Endothelial cell of umbilical vein (primary cell): Measurements from ENCODE around the gene ARHGAP30. TPM values are rescaled to one million over a fixed set of nuclear protein-coding genes. Genes with fewer than 3 reads are reported as not detected.
A peak's percentile ranks its signal among the peaks of the same experiment; 100 is the strongest.

Experiments
- BruUV-seq: library from RNA; stranded (reverse); fragments of 400-500 nt; replicated peaks from 2 replicates; lab custom pipeline; 2021; lab: Mats Ljungman, UMichigan
- CTCF ChIA-PET: fragments of 300-600, 350-600 bp; sonication (Branson Sonifier 250); formaldehyde crosslinking; loops from one replicate; lab custom pipeline; 2021; ENCODE audit warnings: antibody characterized with exemption, inconsistent platforms; lab: Charles Lee
- POLR2A ChIA-PET: fragments of 300-600, 350-600 bp; sonication (Branson Sonifier 250); formaldehyde crosslinking; loops from one replicate; lab custom pipeline; 2021; ENCODE audit warnings: antibody characterized with exemption, inconsistent platforms; lab: Charles Lee
- DNase-seq: peaks from one replicate; pipeline ENCODE4 v3.0.0-alpha.2; 2011; ENCODE audit warnings: low read depth, low spot score
- FAIRE-seq: peaks from 2 replicates; lab custom pipeline; 2011; peaks lifted over from hg19 to GRCh38; lab: Jason Lieb, UNC
- H2AFZ ChIP-seq: 2 replicates; pipeline ENCODE4 v1.6.0; 2012; ENCODE audit warnings: low read depth, low read length, control low read depth, inconsistent platforms
- H3K27ac ChIP-seq: 2 replicates; pipeline ENCODE4 v1.5.1; 2011; ENCODE audit warnings: low read depth, mild to moderate bottlenecking, control low read depth, low read length, moderate library complexity; ENCODE audit not compliant: insufficient read depth
- H3K27me3 ChIP-seq, 2 experiments: 2 replicates each; pipeline versions ENCODE4 v1.6.0 to v1.6.1; 2011; ENCODE audit warnings: low read length in 2 of 2, mixed read lengths in 1 of 2; ENCODE audit not compliant: control insufficient read depth in 2 of 2, insufficient read depth in 2 of 2
- H3K36me3 ChIP-seq, 2 experiments: 2 replicates in 1 of 2; 3 replicates in 1 of 2; pipeline ENCODE4 v1.5.1; 2011; ENCODE audit warnings: low read length in 2 of 2, mild to moderate bottlenecking in 1 of 2, moderate library complexity in 1 of 2; ENCODE audit not compliant: control insufficient read depth in 2 of 2, insufficient read depth in 2 of 2; ENCODE audit errors: extremely low read depth in 1 of 2
- H3K4me1 ChIP-seq: 3 replicates; pipeline ENCODE4 v1.5.1; 2011; ENCODE audit warnings: mild to moderate bottlenecking, low read length; ENCODE audit not compliant: control insufficient read depth, insufficient read depth; ENCODE audit errors: extremely low read depth
- H3K4me2 ChIP-seq: 2 replicates; pipeline ENCODE4 v1.6.1; 2011; ENCODE audit warnings: low read length, control low read depth, mixed read lengths; ENCODE audit not compliant: insufficient read depth
- H3K4me3 ChIP-seq, 3 experiments: fragments of 200-600 bp in 1 of 3; sonication (generic), shearing (Covaris generic) in 1 of 3; replicated peaks in 1 of 3; 2 replicates each; pipeline ENCODE4 v1.5.1; 2011 to 2016; ENCODE audit warnings: control low read depth in 3 of 3, low read length in 3 of 3, mild to moderate bottlenecking in 2 of 3, inconsistent platforms in 1 of 3, low read depth in 1 of 3, moderate library complexity in 1 of 3; ENCODE audit not compliant: insufficient read depth in 1 of 3
- H3K79me2 ChIP-seq: 2 replicates; pipeline ENCODE4 v1.6.0; 2012; ENCODE audit warnings: low read length, inconsistent platforms; ENCODE audit not compliant: control insufficient read depth, insufficient read depth
- H3K9ac ChIP-seq: replicated peaks from 2 replicates; pipeline ENCODE3; 2011; ENCODE audit warnings: low read length, control low read depth; ENCODE audit not compliant: insufficient read depth; ENCODE audit errors: extremely low read depth
- H3K9me1 ChIP-seq: replicated peaks from 3 replicates; pipeline ENCODE4 v1.6.0; 2011; ENCODE audit warnings: mild to moderate bottlenecking, low read length; ENCODE audit not compliant: control insufficient read depth, insufficient read depth; ENCODE audit errors: extremely low read depth
- H3K9me3 ChIP-seq: replicated peaks from 2 replicates; pipeline ENCODE4 v1.5.1; 2012; ENCODE audit warnings: low read length, inconsistent platforms; ENCODE audit not compliant: control insufficient read depth, insufficient read depth
- H4K20me1 ChIP-seq: replicated peaks from 2 replicates; pipeline ENCODE3; 2011; ENCODE audit warnings: mild to moderate bottlenecking, low read length; ENCODE audit not compliant: control insufficient read depth, insufficient read depth; ENCODE audit errors: extremely low read depth
- EZH2 ChIP-seq: IDR thresholded peaks from 2 replicates; pipeline ENCODE4 v1.6.1; 2012; ENCODE audit warnings: borderline replicate concordance, low read depth, mild to moderate bottlenecking, moderate library complexity, low read length, inconsistent platforms; ENCODE audit not compliant: severe bottlenecking
- FOS ChIP-seq: IDR thresholded peaks from 2 replicates; pipeline ENCODE4 v1.6.1; 2011; ENCODE audit warnings: mild to moderate bottlenecking, low read length, moderate library complexity, borderline replicate concordance; ENCODE audit not compliant: insufficient read depth
- GATA2 ChIP-seq: IDR thresholded peaks from 2 replicates; pipeline ENCODE4 v1.7.0; 2011; ENCODE audit warnings: low read depth, mild to moderate bottlenecking, moderate library complexity, mixed read lengths, low read length; ENCODE audit not compliant: insufficient read length, insufficient read depth
- JUN ChIP-seq: IDR thresholded peaks from 2 replicates; pipeline ENCODE4 v1.6.1; 2011; ENCODE audit warnings: borderline replicate concordance, low read depth; ENCODE audit not compliant: insufficient read length, insufficient read depth
- MYC ChIP-seq: IDR thresholded peaks from one replicate; pipeline ENCODE4 v1.6.1; 2011; ENCODE audit warnings: mild to moderate bottlenecking, low read depth, low read length
- POLR2A ChIP-seq: IDR thresholded peaks from 2 replicates; pipeline ENCODE4 v1.6.1; 2012; ENCODE audit warnings: low read depth, mild to moderate bottlenecking, control low read depth, low read length
- POLR2AphosphoS5 ChIP-seq: IDR thresholded peaks from 2 replicates; pipeline ENCODE4 v1.6.1; 2012; ENCODE audit warnings: low read depth, mild to moderate bottlenecking, control low read depth, low read length, moderate library complexity; ENCODE audit not compliant: insufficient read depth
- dilution Hi-C: fragments of 300-500 bp; cut with MboI; formaldehyde crosslinking; loops from one replicate; pipeline ENCODE4 v1.15.0; 2019; ENCODE audit warnings: low sequenced_read_pairs; ENCODE audit not compliant: extremely low pct_ligation_motif_present
- intact Hi-C: fragments of 100-400 bp; cut with micrococcal nuclease; formaldehyde crosslinking; loops from one replicate; pipeline ENCODE4 v1.10.0; 2022
- polyA plus RNA-seq, 4 experiments: library from polyadenylated mRNA; depleted of rRNA in 3 of 4; stranded (reverse) in 3 of 4; unstranded in 1 of 4; fragments of >200 nt; gene quantifications; 2 replicates each; pipeline versions ENCODE4 v1.2.1 to v1.2.3, GENCODE V29; 2011 to 2012; ENCODE audit warnings: missing spikeins in 1 of 4
- total RNA-seq: library from RNA; stranded (reverse); gene quantifications from 2 replicates; pipeline ENCODE4 v1.2.3, GENCODE V29; 2021
- TF ChIP-seq, protein P1 (sequence below), 2 donors: IDR thresholded peaks; 1 replicate in 1 of 2; 2 replicates in 1 of 2; pipeline ENCODE4 v1.5.1; 2011; ENCODE audit warnings: low read length in 2 of 2, mild to moderate bottlenecking in 2 of 2, moderate library complexity in 2 of 2, control low read depth in 1 of 2, inconsistent platforms in 1 of 2, low read depth in 1 of 2; ENCODE audit not compliant: insufficient read depth in 1 of 2; ENCODE audit errors: extremely low read depth in 1 of 2
- TF ChIP-seq, protein P2 (sequence below): IDR thresholded peaks from 2 replicates; pipeline ENCODE4 v1.6.1; 2011; ENCODE audit not compliant: insufficient read depth, insufficient read length

Gene ARHGAP30
- total and polyA plus RNA-seq, 2 donors (not counting 3 experiments of a cell fraction or from before 2014, with no cell fraction given) = not detected

DNA sequence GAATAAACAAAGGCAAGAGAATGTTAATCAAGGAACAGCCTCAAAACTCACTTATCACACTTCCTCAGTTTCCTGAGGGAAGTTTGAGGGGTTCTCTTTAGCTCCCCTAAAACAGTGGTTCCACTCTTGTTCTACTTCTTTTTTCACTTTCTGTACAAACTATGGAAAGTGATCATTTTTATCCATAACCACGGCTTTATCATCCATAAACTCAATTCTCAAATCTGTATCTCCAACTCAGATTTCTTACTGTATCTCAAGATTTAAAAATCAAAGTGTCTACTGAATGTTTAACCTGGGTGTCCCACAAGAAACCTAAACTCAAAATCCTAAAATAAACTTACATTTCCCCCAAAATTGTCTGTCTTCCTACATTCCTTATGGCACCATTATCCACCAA, 44.2 kb upstream of the ARHGAP30 start:
- no peak overlapping the region for H3K27ac ChIP-seq
- TF ChIP-seq POLR2AphosphoS5 = peak; percentile 18
- no peak for TF ChIP-seq EZH2
- TF ChIP-seq POLR2A = no peak
- H3K4me2 ChIP-seq = peak overlapping the region; percentile 31
- no peak overlapping the region for H3K4me3 ChIP-seq
- ChIA-PET CTCF (interaction anchor here (1.0 to 1.3 kb wide), 2 partner anchors 13 to 14 kb away, joined by 3 to 4 read pairs; no protein-coding TSS in a partner anchor), POLR2A (no interaction called here)
- no peaks in the 10 kb centered on the region for H3K27me3 ChIP-seq
- dilution Hi-C loops (no loop called here), intact Hi-C loops (no loop called here)
- no peak overlapping the region for H2AFZ ChIP-seq
- no TSS peak for BruUV-seq
- no peaks in the 10 kb centered on the region for H3K9me1 ChIP-seq
- H3K9me3 ChIP-seq = no peaks in the 10 kb centered on the region
- no peaks in the 10 kb centered on the region for H3K36me3 ChIP-seq
- peaks cover 42% of the 10 kb centered on the region for H3K4me1 ChIP-seq
- FAIRE-seq (no peak), DNase-seq (no peak)
- no peak overlapping the region for H3K9ac ChIP-seq
- no peaks in the 10 kb centered on the region for H4K20me1 ChIP-seq
- H3K79me2 ChIP-seq = peaks cover 89% of the 10 kb centered on the region

DNA sequence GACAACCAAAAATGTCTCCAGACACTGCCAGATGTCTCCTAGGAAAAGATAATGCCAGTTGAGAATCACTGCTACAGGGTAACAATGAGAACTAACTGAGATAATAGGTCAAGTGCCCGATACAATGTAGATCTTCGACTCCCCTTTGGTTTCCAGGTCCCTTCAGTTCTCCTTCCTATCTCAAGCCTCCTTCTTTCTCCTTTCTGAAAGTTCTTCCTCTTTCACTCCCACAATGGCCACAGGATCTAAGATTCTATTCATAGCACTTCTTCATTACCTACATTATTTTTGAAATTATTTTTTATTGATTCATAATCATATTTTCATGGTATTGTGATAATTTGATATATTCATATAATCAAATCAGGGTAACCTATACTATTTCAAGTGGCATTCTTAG, 41.8 kb upstream of the ARHGAP30 start:
- no TSS peak for BruUV-seq
- CTCF ChIA-PET = interaction anchor here (1.0 to 2.0 kb wide), 3 partner anchors 12 to 115 kb away, joined by 5 to 9 read pairs (median 5); no protein-coding TSS in a partner anchor
- no peak overlapping the region for H3K4me3 ChIP-seq
- H3K27me3 ChIP-seq = no peaks in the 10 kb centered on the region
- H3K36me3 ChIP-seq = no peaks in the 10 kb centered on the region
- no peak for TF ChIP-seq JUN
- TF ChIP-seq FOS = no peak
- TF ChIP-seq GATA2 = no peak
- no peak for TF ChIP-seq POLR2A
- no peak for TF ChIP-seq POLR2AphosphoS5
- TF ChIP-seq, protein P1, sequence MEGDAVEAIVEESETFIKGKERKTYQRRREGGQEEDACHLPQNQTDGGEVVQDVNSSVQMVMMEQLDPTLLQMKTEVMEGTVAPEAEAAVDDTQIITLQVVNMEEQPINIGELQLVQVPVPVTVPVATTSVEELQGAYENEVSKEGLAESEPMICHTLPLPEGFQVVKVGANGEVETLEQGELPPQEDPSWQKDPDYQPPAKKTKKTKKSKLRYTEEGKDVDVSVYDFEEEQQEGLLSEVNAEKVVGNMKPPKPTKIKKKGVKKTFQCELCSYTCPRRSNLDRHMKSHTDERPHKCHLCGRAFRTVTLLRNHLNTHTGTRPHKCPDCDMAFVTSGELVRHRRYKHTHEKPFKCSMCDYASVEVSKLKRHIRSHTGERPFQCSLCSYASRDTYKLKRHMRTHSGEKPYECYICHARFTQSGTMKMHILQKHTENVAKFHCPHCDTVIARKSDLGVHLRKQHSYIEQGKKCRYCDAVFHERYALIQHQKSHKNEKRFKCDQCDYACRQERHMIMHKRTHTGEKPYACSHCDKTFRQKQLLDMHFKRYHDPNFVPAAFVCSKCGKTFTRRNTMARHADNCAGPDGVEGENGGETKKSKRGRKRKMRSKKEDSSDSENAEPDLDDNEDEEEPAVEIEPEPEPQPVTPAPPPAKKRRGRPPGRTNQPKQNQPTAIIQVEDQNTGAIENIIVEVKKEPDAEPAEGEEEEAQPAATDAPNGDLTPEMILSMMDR (IDR thresholded peaks at IDR 0.05; ENCODE audit: extremely low read depth in 1 of 2, insufficient read depth in 1 of 2, low read depth in 1 of 2, low read length in 2 of 2) = no peak
- TF ChIP-seq MYC = no peak
- TF ChIP-seq EZH2 = no peak
- TF ChIP-seq, protein P2, sequence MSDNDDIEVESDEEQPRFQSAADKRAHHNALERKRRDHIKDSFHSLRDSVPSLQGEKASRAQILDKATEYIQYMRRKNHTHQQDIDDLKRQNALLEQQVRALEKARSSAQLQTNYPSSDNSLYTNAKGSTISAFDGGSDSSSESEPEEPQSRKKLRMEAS = no peak
- H3K9ac ChIP-seq = no peak overlapping the region
- FAIRE-seq (no peak), DNase-seq (no peak)
- H3K27ac ChIP-seq = no peak overlapping the region
- intact Hi-C loops (no loop called here), dilution Hi-C loops (no loop called here)
- no peaks in the 10 kb centered on the region for H4K20me1 ChIP-seq
- POLR2A ChIA-PET = no interaction called here
- no peak overlapping the region for H3K4me2 ChIP-seq
- no peaks in the 10 kb centered on the region for H3K9me1 ChIP-seq
- H3K9me3 ChIP-seq = no peaks in the 10 kb centered on the region
- H3K4me1 ChIP-seq = peaks cover 34% of the 10 kb centered on the region
- H3K79me2 ChIP-seq = peaks cover 94% of the 10 kb centered on the region
- no peak overlapping the region for H2AFZ ChIP-seq
